NT2/D1 (cell line): Measurements from ENCODE around the gene TSKS.

Source experiments
- SUZ12 ChIP-seq: IDR thresholded peaks from 2 replicates; pipeline ENCODE4 v1.6.1; 2011; ENCODE audit not compliant: insufficient read length, insufficient read depth; ENCODE audit errors: extremely low read depth
- YY1 ChIP-seq: IDR thresholded peaks from 2 replicates; pipeline ENCODE4 v1.6.1; 2011; ENCODE audit not compliant: insufficient read length, insufficient read depth

GRCh38 chr19:49773663-49774350 is 10.7 kb upstream of the TSKS start:
- no peak for TF ChIP-seq SUZ12
- no peak for TF ChIP-seq YY1
